ENCODE measurements around the gene PKP4.

The PKP4 gene

GRCh38 chr2:158692372-158693103 lies 235.8 kb downstream of the PKP4 start:
- no peak for TF ChIP-seq CTCF (IDR thresholded peaks at IDR 0.05)

- TF ChIP-seq CTCF (IDR thresholded peaks at IDR 0.05), result no peak
Measured at GRCh38 chr2:158693476-158693875, 236.7 kb downstream of the PKP4 start.

- no peak for TF ChIP-seq CTCF (IDR thresholded peaks at IDR 0.05)
Measured at GRCh38 chr2:158695305-158695704, 238.6 kb downstream of the PKP4 start.

- TF ChIP-seq CTCF (IDR thresholded peaks at IDR 0.05), result no peak
Measured at GRCh38 chr2:158699323-158699722, 242.6 kb downstream of the PKP4 start.

GRCh38 chr2:158701101-158701500 lies 244.3 kb downstream of the PKP4 start:
- no peak for TF ChIP-seq CTCF (IDR thresholded peaks at IDR 0.05)

GRCh38 chr2:158702740-158703139 lies 246.0 kb downstream of the PKP4 start:
- no peak for TF ChIP-seq CTCF (IDR thresholded peaks at IDR 0.05)

GRCh38 chr2:158712791-158713522 lies 256.2 kb downstream of the PKP4 start:
- no peak for TF ChIP-seq CTCF (IDR thresholded peaks at IDR 0.05)

Data from LNCAP (cell line).